ENCODE data around the gene DOC2A. TPM values are rescaled to one million over a fixed set of nuclear protein-coding genes. Genes with fewer than 3 reads are reported as not detected.

DOC2A gene
- total and polyA plus RNA-seq, 4 donors = 0.09 to 0.22 (median 0.17) TPM; not detected in 1

DNA sequence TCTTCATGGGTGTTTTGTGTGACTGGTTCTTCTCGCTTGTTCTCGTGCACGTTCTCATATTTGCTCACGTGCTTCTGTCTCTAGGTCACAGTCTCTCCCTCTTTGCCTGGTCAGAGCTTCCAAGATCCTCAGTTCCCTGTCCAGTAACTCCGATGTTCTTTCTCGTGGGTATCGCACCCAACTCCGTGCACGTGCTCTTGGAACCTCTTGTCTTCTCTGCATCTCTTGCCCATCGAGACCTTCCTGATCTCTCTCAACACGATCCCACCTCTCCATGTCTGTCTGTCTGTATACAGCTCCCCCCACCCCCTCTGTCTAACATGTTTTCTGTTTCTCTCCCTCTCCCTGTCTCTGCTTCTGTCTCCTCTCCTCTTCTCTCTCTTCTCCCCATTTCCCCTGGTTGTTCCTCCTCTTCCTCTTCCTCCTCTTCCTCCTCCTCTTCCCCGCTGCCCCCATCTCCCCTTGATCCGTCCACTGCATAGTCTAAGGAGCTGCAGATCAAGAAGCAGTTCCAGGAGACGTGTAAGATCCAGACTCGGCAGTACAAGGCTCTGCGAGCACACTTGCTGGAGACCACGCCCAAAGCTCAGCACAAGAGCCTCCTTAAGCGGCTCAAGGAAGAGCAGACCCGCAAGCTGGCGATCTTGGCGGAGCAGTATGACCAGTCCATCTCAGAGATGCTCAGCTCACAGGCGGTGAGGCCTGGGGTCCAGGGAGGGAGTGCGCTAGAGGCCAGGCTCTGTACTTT, 21.5 kb downstream of the DOC2A start:
- peaks cover 28 to 82% (median 40%) of the 10 kb centered on the region in 4 donors for H3K36me3 ChIP-seq (ENCODE audit: control insufficient read depth in 4 of 4, insufficient read depth in 3 of 4, low read depth in 1 of 4, low read length in 3 of 4)
- WGBS = 87% methylated on average over 23 of the region's 23 CpGs
- H3K9ac ChIP-seq (ENCODE audit: low read depth in 1 of 2, low read length in 2 of 2) = no peak overlapping the region
- TF ChIP-seq JUND (IDR thresholded peaks at IDR 0.05) (no peak), SP1 (IDR thresholded peaks at IDR 0.05) (no peak), HNF4A (conservative IDR thresholded peaks at IDR 0.05) (no peak), NR2F2 (IDR thresholded peaks at IDR 0.05) (no peak), GABPA (IDR thresholded peaks at IDR 0.05 in 1 of 2, conservative IDR thresholded peaks at IDR 0.05 in 1 of 2) (no peak), HNF4G (IDR thresholded peaks at IDR 0.05) (no peak), FOXA2 (IDR thresholded peaks at IDR 0.05) (no peak), EGR1 (IDR thresholded peaks at IDR 0.05; ENCODE audit: low read depth in 2 of 2) (no peak), FOXA1 (IDR thresholded peaks at IDR 0.05) (no peak), TAF1 (conservative IDR thresholded peaks at IDR 0.05) (no peak), RAD21 (IDR thresholded peaks at IDR 0.05) (no peak)
- TF ChIP-seq, protein P1, sequence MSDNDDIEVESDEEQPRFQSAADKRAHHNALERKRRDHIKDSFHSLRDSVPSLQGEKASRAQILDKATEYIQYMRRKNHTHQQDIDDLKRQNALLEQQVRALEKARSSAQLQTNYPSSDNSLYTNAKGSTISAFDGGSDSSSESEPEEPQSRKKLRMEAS (IDR thresholded peaks at IDR 0.05) = no peak
- TF ChIP-seq, protein P2, sequence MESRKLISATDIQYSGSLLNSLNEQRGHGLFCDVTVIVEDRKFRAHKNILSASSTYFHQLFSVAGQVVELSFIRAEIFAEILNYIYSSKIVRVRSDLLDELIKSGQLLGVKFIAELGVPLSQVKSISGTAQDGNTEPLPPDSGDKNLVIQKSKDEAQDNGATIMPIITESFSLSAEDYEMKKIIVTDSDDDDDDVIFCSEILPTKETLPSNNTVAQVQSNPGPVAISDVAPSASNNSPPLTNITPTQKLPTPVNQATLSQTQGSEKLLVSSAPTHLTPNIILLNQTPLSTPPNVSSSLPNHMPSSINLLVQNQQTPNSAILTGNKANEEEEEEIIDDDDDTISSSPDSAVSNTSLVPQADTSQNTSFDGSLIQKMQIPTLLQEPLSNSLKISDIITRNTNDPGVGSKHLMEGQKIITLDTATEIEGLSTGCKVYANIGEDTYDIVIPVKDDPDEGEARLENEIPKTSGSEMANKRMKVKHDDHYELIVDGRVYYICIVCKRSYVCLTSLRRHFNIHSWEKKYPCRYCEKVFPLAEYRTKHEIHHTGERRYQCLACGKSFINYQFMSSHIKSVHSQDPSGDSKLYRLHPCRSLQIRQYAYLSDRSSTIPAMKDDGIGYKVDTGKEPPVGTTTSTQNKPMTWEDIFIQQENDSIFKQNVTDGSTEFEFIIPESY (IDR thresholded peaks at IDR 0.05) = no peak
- TF ChIP-seq, protein P3, sequence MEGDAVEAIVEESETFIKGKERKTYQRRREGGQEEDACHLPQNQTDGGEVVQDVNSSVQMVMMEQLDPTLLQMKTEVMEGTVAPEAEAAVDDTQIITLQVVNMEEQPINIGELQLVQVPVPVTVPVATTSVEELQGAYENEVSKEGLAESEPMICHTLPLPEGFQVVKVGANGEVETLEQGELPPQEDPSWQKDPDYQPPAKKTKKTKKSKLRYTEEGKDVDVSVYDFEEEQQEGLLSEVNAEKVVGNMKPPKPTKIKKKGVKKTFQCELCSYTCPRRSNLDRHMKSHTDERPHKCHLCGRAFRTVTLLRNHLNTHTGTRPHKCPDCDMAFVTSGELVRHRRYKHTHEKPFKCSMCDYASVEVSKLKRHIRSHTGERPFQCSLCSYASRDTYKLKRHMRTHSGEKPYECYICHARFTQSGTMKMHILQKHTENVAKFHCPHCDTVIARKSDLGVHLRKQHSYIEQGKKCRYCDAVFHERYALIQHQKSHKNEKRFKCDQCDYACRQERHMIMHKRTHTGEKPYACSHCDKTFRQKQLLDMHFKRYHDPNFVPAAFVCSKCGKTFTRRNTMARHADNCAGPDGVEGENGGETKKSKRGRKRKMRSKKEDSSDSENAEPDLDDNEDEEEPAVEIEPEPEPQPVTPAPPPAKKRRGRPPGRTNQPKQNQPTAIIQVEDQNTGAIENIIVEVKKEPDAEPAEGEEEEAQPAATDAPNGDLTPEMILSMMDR (IDR thresholded peaks at IDR 0.05; ENCODE audit: low read depth, low read length, missing input control) = no peak
- TF ChIP-seq, protein P4, sequence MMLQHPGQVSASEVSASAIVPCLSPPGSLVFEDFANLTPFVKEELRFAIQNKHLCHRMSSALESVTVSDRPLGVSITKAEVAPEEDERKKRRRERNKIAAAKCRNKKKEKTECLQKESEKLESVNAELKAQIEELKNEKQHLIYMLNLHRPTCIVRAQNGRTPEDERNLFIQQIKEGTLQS (IDR thresholded peaks at IDR 0.05) = no peak
- H3K4me1 ChIP-seq (ENCODE audit: control insufficient read depth in 4 of 4, insufficient read depth in 4 of 4, low read length in 3 of 4) = peaks cover under 1 to 6% (median 2%) of the 10 kb centered on the region in 4 donors
- no peaks in the 10 kb centered on the region for H3K27me3 ChIP-seq (ENCODE audit: control insufficient read depth in 4 of 4, insufficient read depth in 4 of 4, low read length in 3 of 4)
- DNase-seq (ENCODE audit: low spot score) = no peak
- no peaks in the 10 kb centered on the region for H3K9me3 ChIP-seq (ENCODE audit: control insufficient read depth in 4 of 4, low read length in 3 of 4)
- no peak overlapping the region for H3K27ac ChIP-seq (ENCODE audit: low read depth in 1 of 2, low read length in 2 of 2)
- no peak overlapping the region for H3K4me3 ChIP-seq (ENCODE audit: low read depth in 1 of 3, low read length in 3 of 3)

DNA sequence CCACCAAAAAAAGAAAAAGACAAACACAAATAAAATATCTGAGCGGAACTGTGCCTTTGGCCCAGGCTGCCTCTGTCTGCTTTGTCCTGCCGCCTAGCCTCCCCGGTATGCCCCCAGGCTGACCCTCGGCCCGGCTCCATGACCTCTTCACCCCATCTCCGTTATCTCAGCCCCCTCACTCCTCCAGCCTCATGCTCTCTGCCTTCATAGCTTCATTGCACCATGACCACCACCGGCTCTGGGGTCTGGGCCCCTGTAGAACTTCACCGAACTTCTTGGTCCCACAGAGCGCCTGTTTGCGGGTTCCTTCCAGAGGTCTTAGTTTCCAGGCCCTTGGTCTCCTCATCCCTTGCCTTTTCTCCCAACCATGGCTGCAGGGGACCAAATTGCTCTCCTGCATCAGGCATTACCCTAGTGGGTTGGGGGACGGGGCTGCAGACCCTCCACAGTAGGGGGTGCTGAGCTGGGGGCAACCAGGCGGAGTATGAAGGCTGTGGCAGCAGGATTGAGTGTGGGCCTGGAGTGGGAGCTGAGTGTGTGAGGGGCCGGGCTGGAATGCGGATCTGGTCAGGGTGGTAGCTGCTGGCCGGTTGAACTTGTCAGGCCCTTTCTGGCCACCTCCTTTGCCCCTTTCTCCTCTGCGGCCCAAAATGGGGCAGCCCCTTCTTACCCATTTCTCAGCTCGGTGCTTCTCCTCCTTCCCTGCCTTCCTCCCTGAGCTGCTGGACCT, 22.3 kb downstream of the DOC2A start:
- Histone ChIP-seq H3K27me3 (ENCODE audit: control insufficient read depth in 4 of 4, insufficient read depth in 4 of 4, low read length in 3 of 4) (no peaks in the 10 kb centered on the region), H3K4me3 (ENCODE audit: low read depth in 1 of 3, low read length in 3 of 3) (no peak overlapping the region), H3K9me3 (ENCODE audit: control insufficient read depth in 4 of 4, low read length in 3 of 4) (no peaks in the 10 kb centered on the region), H3K4me1 (ENCODE audit: control insufficient read depth in 4 of 4, insufficient read depth in 4 of 4, low read length in 3 of 4) (no peaks in the 10 kb centered on the region), H3K27ac (ENCODE audit: low read depth in 1 of 2, low read length in 2 of 2) (no peak overlapping the region), H3K36me3 (ENCODE audit: control insufficient read depth in 4 of 4, insufficient read depth in 3 of 4, low read depth in 1 of 4, low read length in 3 of 4) (peaks cover 34 to 85% (median 46%) of the 10 kb centered on the region in 4 donors), H3K9ac (ENCODE audit: low read depth in 1 of 2, low read length in 2 of 2) (no peak overlapping the region)
- no peak for DNase-seq (ENCODE audit: low spot score)
- TF ChIP-seq GABPA (IDR thresholded peaks at IDR 0.05 in 1 of 2, conservative IDR thresholded peaks at IDR 0.05 in 1 of 2) = no peak
- TF ChIP-seq HNF4A (conservative IDR thresholded peaks at IDR 0.05) = peak in 1 of 2 donors; percentile 1
- TF ChIP-seq, protein P4 (IDR thresholded peaks at IDR 0.05) = no peak
- TF ChIP-seq SP1 (IDR thresholded peaks at IDR 0.05) = no peak
- TF ChIP-seq JUND (IDR thresholded peaks at IDR 0.05) = no peak
- WGBS = 86% methylated on average over 17 of the region's 17 CpGs
